HCT116 (cell line): ENCODE data around the gene PASD1. TPM values are rescaled to one million over a fixed set of nuclear protein-coding genes. Genes with fewer than 3 reads are reported as not detected.

Experiments
- ATAC-seq: fragments of 200-7000 bp; cut with Tn5 transposase; 2 replicates; pipeline ENCODE4 v1.9.1; 2020; ENCODE audit warnings: mild to moderate bottlenecking, moderate library complexity
- BruUV-seq: library from RNA; stranded (reverse); fragments of 400-500 nt; replicated peaks from 2 replicates; lab custom pipeline; 2021; lab: Mats Ljungman, UMichigan
- CTCF ChIA-PET: fragments of 300-600 bp; sonication (Branson Sonifier 250); formaldehyde crosslinking; loops from one replicate; lab custom pipeline; 2021; ENCODE audit warnings: antibody characterized with exemption; lab: Charles Lee
- POLR2A ChIA-PET: fragments of 300-600, 350-600 bp; sonication (Branson Sonifier 250); formaldehyde crosslinking; loops from one replicate; lab custom pipeline; 2021; ENCODE audit warnings: antibody characterized with exemption; lab: Charles Lee
- RAD21 ChIA-PET, 2 experiments: fragments of 300-600 bp; sonication (Branson Sonifier 250); formaldehyde crosslinking; loops; one replicate each; lab custom pipeline; 2023; ENCODE audit warnings: low total read pairs in 2 of 2; ENCODE audit not compliant: uncharacterized antibody in 2 of 2, unreplicated experiment in 2 of 2, low non-redundant PET in 1 of 2; lab: Charles Lee
- DNase-seq: peaks from one replicate; pipeline ENCODE4 v3.0.0-alpha.2; 2010; ENCODE audit warnings: low read depth, low spot score
- H2AFZ ChIP-seq: fragments of 200-600 bp; shearing (Covaris generic), sonication (generic); 2 replicates; pipeline ENCODE4 v1.6.1; 2017; ENCODE audit warnings: low read depth, mixed run types, mixed read lengths, antibody characterized with exemption, low read length; ENCODE audit not compliant: poor library complexity, severe bottlenecking
- H3K27ac ChIP-seq: 2 replicates; pipeline ENCODE4 v1.5.1; 2012; ENCODE audit warnings: low read depth, low read length
- H3K27me3 ChIP-seq: fragments of 200-600 bp; sonication (generic); 2 replicates; pipeline ENCODE4 v1.6.1; 2016; ENCODE audit warnings: mixed run types, low read length, mixed read lengths; ENCODE audit not compliant: insufficient read depth
- H3K36me3 ChIP-seq, 2 experiments: fragments of 200-500 bp in 1 of 2; fragments of 200-600 bp in 1 of 2; sonication (Bioruptor generic) in 1 of 2; sonication (generic) in 1 of 2; 2 replicates each; pipeline versions ENCODE4 v1.5.1 to v1.6.1; 2014 to 2016; ENCODE audit warnings: low read length in 2 of 2, inconsistent platforms in 1 of 2, mixed read lengths in 1 of 2, mixed run types in 1 of 2; ENCODE audit not compliant: insufficient read depth in 2 of 2, control insufficient read depth in 1 of 2
- H3K4me1 ChIP-seq, 2 experiments: fragments of 200-600 bp in 1 of 2; sonication (generic) in 1 of 2; 2 replicates each; pipeline versions ENCODE4 v1.5.1 to v1.6.1; 2012 to 2017; ENCODE audit warnings: low read length in 2 of 2, inconsistent platforms in 1 of 2, mild to moderate bottlenecking in 1 of 2, mixed read lengths in 1 of 2, mixed run types in 1 of 2, moderate library complexity in 1 of 2; ENCODE audit not compliant: insufficient read depth in 2 of 2, control insufficient read depth in 1 of 2
- H3K4me2 ChIP-seq: fragments of 200-600 bp; sonication (generic); 2 replicates; pipeline ENCODE4 v1.6.1; 2017; ENCODE audit warnings: mixed run types, low read length, mixed read lengths
- H3K4me3 ChIP-seq, 2 experiments: fragments of 200-600 bp in 1 of 2; sonication (generic) in 1 of 2; replicated peaks in 1 of 2; 2 replicates each; pipeline ENCODE4 v1.5.1; 2011 to 2016; ENCODE audit warnings: low read length in 2 of 2, control low read depth in 1 of 2, low read depth in 1 of 2, mild to moderate bottlenecking in 1 of 2, mixed read lengths in 1 of 2, mixed run types in 1 of 2
- H3K79me2 ChIP-seq: fragments of 200-600 bp; sonication (generic); 2 replicates; pipeline ENCODE4 v1.6.1; 2017; ENCODE audit warnings: mild to moderate bottlenecking, mixed run types, low read length, moderate library complexity, mixed read lengths; ENCODE audit not compliant: insufficient read depth
- H3K9ac ChIP-seq: fragments of 200-600 bp; sonication (generic); 2 replicates; pipeline ENCODE4 v1.6.1; 2016; ENCODE audit warnings: low read length, mixed read lengths
- H3K9me2 ChIP-seq: fragments of 200-600 bp; sonication (generic), shearing (Covaris generic); 2 replicates; pipeline ENCODE4 v1.6.1; 2017; ENCODE audit warnings: mixed run types, mild to moderate bottlenecking, moderate library complexity; ENCODE audit not compliant: insufficient read depth
- H3K9me3 ChIP-seq, 2 experiments: fragments of 200-500 bp in 1 of 2; fragments of 200-600 bp in 1 of 2; sonication (Bioruptor generic) in 1 of 2; sonication (generic) in 1 of 2; 2 replicates each; pipeline ENCODE4 v1.6.1; 2014 to 2017; ENCODE audit warnings: low read length in 2 of 2, mixed read lengths in 2 of 2, inconsistent platforms in 1 of 2, low read depth in 1 of 2, mild to moderate bottlenecking in 1 of 2, mixed run types in 1 of 2, moderate library complexity in 1 of 2; ENCODE audit not compliant: control insufficient read depth in 1 of 2, insufficient read depth in 1 of 2
- H4K20me1 ChIP-seq: fragments of 200-600 bp; sonication (generic), shearing (Covaris generic); 2 replicates; pipeline ENCODE4 v1.6.1; 2017; ENCODE audit warnings: mixed run types, mild to moderate bottlenecking, moderate library complexity; ENCODE audit not compliant: insufficient read depth
- ATF3 ChIP-seq: IDR thresholded peaks from 2 replicates; pipeline ENCODE4 v1.6.1; 2012
- CEBPB ChIP-seq: IDR thresholded peaks from 2 replicates; pipeline ENCODE4 v1.6.1; 2012; ENCODE audit warnings: low read depth
- ELF1 ChIP-seq: IDR thresholded peaks from 2 replicates; pipeline ENCODE4 v1.6.1; 2012; ENCODE audit warnings: low read depth, borderline replicate concordance
- EZH2 ChIP-seq: fragments of 200-600 bp; sonication (generic); IDR thresholded peaks from 2 replicates; pipeline ENCODE4 v1.6.1; 2017; ENCODE audit warnings: antibody characterized with exemption, mixed run types
- EZH2phosphoT487 ChIP-seq: fragments of 200-600 bp; IDR thresholded peaks from 2 replicates; pipeline ENCODE4 v1.6.1; 2018; ENCODE audit warnings: antibody characterized with exemption, borderline replicate concordance
- JUND ChIP-seq: IDR thresholded peaks from 2 replicates; pipeline ENCODE4 v1.6.1; 2012
- POLR2A ChIP-seq: IDR thresholded peaks from 2 replicates; pipeline ENCODE4 v1.7.0; 2011; ENCODE audit warnings: borderline replicate concordance; ENCODE audit not compliant: insufficient read depth, insufficient read length; ENCODE audit errors: extremely low read depth
- RAD21 ChIP-seq: IDR thresholded peaks from 2 replicates; pipeline ENCODE4 v1.6.1; 2012; ENCODE audit warnings: low read depth, mild to moderate bottlenecking
- SIN3A ChIP-seq: IDR thresholded peaks from 2 replicates; pipeline ENCODE4 v1.6.1; 2012; ENCODE audit warnings: low read depth
- SRF ChIP-seq: IDR thresholded peaks from 2 replicates; pipeline ENCODE4 v1.6.1; 2012; ENCODE audit warnings: low read depth
- YY1 ChIP-seq: IDR thresholded peaks from 2 replicates; pipeline ENCODE4 v1.6.1; 2011; ENCODE audit warnings: low read length, low read depth, moderate library complexity, mild to moderate bottlenecking; ENCODE audit not compliant: insufficient replicate concordance; ENCODE audit errors: extremely low read depth
- ZBTB33 ChIP-seq: IDR thresholded peaks from 2 replicates; pipeline ENCODE4 v1.6.1; 2011; ENCODE audit warnings: mild to moderate bottlenecking, low read length, moderate library complexity; ENCODE audit not compliant: insufficient replicate concordance; ENCODE audit errors: extremely low read depth
- intact Hi-C: fragments of 100-400 bp; cut with micrococcal nuclease; formaldehyde crosslinking; loops from 2 replicates; pipeline ENCODE4 v1.10.0; 2022
- total RNA-seq: library from RNA; stranded (reverse); gene quantifications from one replicate; pipeline ENCODE4 v1.2.1, GENCODE V29; 2021; ENCODE audit not compliant: unreplicated experiment

PASD1 gene
- total RNA-seq, 1 experiment from 2014 or later = not detected

GRCh38 chrX:151516538-151517187, 46.8 kb upstream of the PASD1 start (continued):
- TF ChIP-seq RAD21 = no peak

- Histone ChIP-seq H3K4me1 (no peaks in the 10 kb centered on the region), H3K4me3 (no peak overlapping the region), H3K4me2 (no peak overlapping the region), H3K9me2 (no peaks in the 10 kb centered on the region), H3K9me3 (no peaks in the 10 kb centered on the region), H3K27ac (no peak overlapping the region), H2AFZ (no peak overlapping the region), H4K20me1 (no peaks in the 10 kb centered on the region), H3K36me3 (no peaks in the 10 kb centered on the region), H3K79me2 (no peaks in the 10 kb centered on the region), H3K27me3 (peaks cover 5% of the 10 kb centered on the region; the same call in 1 of the 2 replicates), H3K9ac (no peak overlapping the region)
- ATAC-seq (no peak), DNase-seq (no peak)
- RAD21 ChIA-PET = no interaction called here
- CTCF ChIA-PET = no interaction called here
- TF ChIP-seq EZH2phosphoT487 (no peak), SIN3A (no peak), SRF (no peak), JUND (no peak), ELF1 (no peak), EZH2 (no peak), POLR2A (no peak), ZBTB33 (no peak), CEBPB (no peak), YY1 (no peak), ATF3 (no peak), RAD21 (no peak)
- BruUV-seq = no TSS peak
- POLR2A ChIA-PET = no interaction called here
- intact Hi-C loops = no loop called here
These were observed 46.1 kb upstream of the PASD1 start for GRCh38 chrX:151517421-151517820.
